Ovary (tissue), 9 donors: ENCODE data around the gene LPIN1. TPM values are rescaled to one million over a fixed set of nuclear protein-coding genes. Genes with fewer than 3 reads are reported as not detected.
A peak's percentile ranks its signal among the peaks of the same experiment; 100 is the strongest.
"Not testable (repeated sequence)": the region's sequence is repeated elsewhere in the genome, so short reads cannot be mapped to it uniquely, and the experiment has no call there.

Source experiments
- DNase-seq, 5 donors: peaks; one replicate each; pipeline ENCODE4 v3.0.0-alpha.2; 2019 to 2020
- H3K27ac ChIP-seq, 2 donors: fragments of 200-600 bp; one replicate each; pipeline versions ENCODE4 v1.5.1 to v1.8.0; 2019 to 2022
- H3K27me3 ChIP-seq: fragments of 200-600 bp; one replicate; pipeline ENCODE4 v1.8.0; 2022
- H3K36me3 ChIP-seq: fragments of 200-600 bp; sonication (generic); one replicate; pipeline ENCODE4 v1.5.1; 2019
- H3K4me1 ChIP-seq: one replicate; pipeline ENCODE4 v1.8.1; 2013; ENCODE audit warnings: mild to moderate bottlenecking, moderate library complexity; ENCODE audit not compliant: insufficient read depth
- H3K4me3 ChIP-seq: fragments of 200-600 bp; sonication (generic); one replicate; pipeline ENCODE4 v1.5.1; 2017
- H3K9me3 ChIP-seq, 2 donors: fragments of 200-600 bp in 1 of 2; sonication (generic) in 1 of 2; one replicate each; pipeline versions ENCODE4 v1.5.1 to v1.8.1; 2013 to 2019; ENCODE audit warnings: mild to moderate bottlenecking in 1 of 2, moderate library complexity in 1 of 2
- EP300 ChIP-seq: sonication (generic); formaldehyde crosslinking; IDR thresholded peaks from one replicate; pipeline ENCODE4 v1.6.1; 2017; ENCODE audit warnings: antibody characterized with exemption
- POLR2A ChIP-seq: fragments of 450-650 bp; IDR thresholded peaks from one replicate; pipeline ENCODE4 v1.6.1; 2017; ENCODE audit warnings: antibody characterized with exemption, mild to moderate bottlenecking, moderate library complexity
- WGBS, 3 donors: extraction: QIAGEN DNeasy Blood & Tissue Kit in 1 of 3; methylation state at CpG; one replicate each; pipeline versions ENCODE4 v1.1.5 to v1.1.7; 2013 to 2017; 5-methylcytosine and 5-hydroxymethylcytosine counted together
- intact Hi-C, 4 donors: fragments of 100-400 bp; cut with DNase I; formaldehyde crosslinking; loops; one replicate each; pipeline versions ENCODE4 v1.11.0 to v1.15.1; 2022 to 2023
- polyA plus RNA-seq, 2 donors: library from polyadenylated mRNA; stranded (reverse); fragments of 200-250 nt in 1 of 2; fragments of 350-450 nt in 1 of 2; fragmentation: Illumina TruSeq in 1 of 2; extraction: RNeasy Lipid Tissue Mini Kit (QIAGEN cat#74804) in 1 of 2; gene quantifications; one replicate each; pipeline ENCODE4 v1.2.3, GENCODE V29; 2013 to 2014
- total RNA-seq, 7 donors: library from RNA; depleted of rRNA in 2 of 7; stranded (reverse); fragments of >200 nt in 2 of 7; fragmentation: NEBNext Ultra II Directional in 3 of 7; extraction: Animal tissue kit (Norgen Biotek cat#: 25700) in 3 of 7; gene quantifications; one replicate each; pipeline versions ENCODE4 v1.1.0 to v1.2.4, GENCODE V29; 2016 to 2023
- TF ChIP-seq, protein P1 (sequence below), 3 donors: fragments of 450-650 bp in 2 of 3; fragments of 200-600 bp in 1 of 3; IDR thresholded peaks; one replicate each; pipeline versions ENCODE4 v1.5.1 to v1.8.0; 2016 to 2022; ENCODE audit warnings: antibody characterized with exemption in 3 of 3, mild to moderate bottlenecking in 1 of 3
- donor health status: DM: no; HTN: no; CAD: no; lungs with moderate emphysema.
- donor health status: DM: no; HTN: no; CAD: no.
- donor health status: Bipolar disorder and iron deficiency.
- donor health status: DM: yes; HTN: yes; CAD: no.
- donor health status: DM: no; HTN: no; CAD: no.
- donor health status: DM: yes; HTN: yes; CAD: no.

LPIN1 gene
- total and polyA plus RNA-seq, 9 donors: 19.9 to 144 (median 50.8) TPM

DNA sequence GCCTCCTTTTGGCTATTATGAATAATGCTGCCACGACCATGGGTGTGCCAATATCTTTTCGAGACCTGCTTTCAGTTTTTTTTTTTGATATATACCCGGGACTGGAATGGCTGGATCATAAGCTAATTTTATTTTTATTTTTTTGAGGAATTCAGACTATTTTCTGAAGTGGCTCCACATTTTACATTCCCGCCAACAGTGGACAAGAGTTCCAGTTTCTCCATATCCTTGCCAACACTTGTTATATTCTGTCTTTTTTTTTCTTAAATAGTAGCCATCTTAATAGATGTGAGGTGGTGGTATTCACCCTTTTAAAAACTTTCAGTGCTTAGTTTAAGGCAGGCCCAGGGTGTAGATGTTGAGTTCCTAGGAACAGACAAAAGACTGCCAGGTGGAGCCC is 11.8 kb downstream of the LPIN1 start:
- no peaks in the 10 kb centered on the region for H3K9me3 ChIP-seq
- peaks cover 11% of the 10 kb centered on the region for H3K4me1 ChIP-seq
- intact Hi-C loops: no loop called here
- H3K36me3 ChIP-seq: no peaks in the 10 kb centered on the region
- WGBS, 3 donors: 94 to 97% (median 97%) methylated on average over 4 of the region's 4 CpGs
- no peak overlapping the region for H3K4me3 ChIP-seq
- no peak for DNase-seq
- H3K27ac ChIP-seq: no peak overlapping the region
- TF ChIP-seq POLR2A (no peak), EP300 (no peak)
- TF ChIP-seq, protein P1, sequence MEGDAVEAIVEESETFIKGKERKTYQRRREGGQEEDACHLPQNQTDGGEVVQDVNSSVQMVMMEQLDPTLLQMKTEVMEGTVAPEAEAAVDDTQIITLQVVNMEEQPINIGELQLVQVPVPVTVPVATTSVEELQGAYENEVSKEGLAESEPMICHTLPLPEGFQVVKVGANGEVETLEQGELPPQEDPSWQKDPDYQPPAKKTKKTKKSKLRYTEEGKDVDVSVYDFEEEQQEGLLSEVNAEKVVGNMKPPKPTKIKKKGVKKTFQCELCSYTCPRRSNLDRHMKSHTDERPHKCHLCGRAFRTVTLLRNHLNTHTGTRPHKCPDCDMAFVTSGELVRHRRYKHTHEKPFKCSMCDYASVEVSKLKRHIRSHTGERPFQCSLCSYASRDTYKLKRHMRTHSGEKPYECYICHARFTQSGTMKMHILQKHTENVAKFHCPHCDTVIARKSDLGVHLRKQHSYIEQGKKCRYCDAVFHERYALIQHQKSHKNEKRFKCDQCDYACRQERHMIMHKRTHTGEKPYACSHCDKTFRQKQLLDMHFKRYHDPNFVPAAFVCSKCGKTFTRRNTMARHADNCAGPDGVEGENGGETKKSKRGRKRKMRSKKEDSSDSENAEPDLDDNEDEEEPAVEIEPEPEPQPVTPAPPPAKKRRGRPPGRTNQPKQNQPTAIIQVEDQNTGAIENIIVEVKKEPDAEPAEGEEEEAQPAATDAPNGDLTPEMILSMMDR (IDR thresholded peaks at IDR 0.05): no peak
- no peaks in the 10 kb centered on the region for H3K27me3 ChIP-seq

DNA sequence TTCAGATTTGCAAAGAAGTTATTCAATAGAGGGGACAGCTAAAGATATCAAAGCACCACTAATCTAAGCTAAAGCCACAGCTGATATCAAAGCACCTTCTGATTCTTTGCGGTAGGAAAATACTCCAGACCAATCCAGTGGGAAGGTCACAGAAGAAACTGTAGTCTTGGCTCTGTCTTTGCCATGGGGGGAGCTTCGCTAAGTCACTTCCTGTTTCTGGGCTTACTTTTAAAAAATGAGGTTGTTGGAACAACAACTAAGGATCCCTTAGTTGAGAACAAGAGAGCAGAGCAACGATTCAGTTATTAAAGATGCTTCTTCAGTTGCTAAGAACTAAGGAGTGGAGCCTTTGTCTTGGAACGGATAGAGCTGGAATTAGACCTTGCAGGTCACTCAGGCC is 12.2 kb downstream of the LPIN1 start:
- Histone ChIP-seq H3K4me3 (no peak overlapping the region), H3K27ac (no peak overlapping the region), H3K9me3 (no peaks in the 10 kb centered on the region), H3K4me1 (peaks cover 9% of the 10 kb centered on the region), H3K27me3 (no peaks in the 10 kb centered on the region), H3K36me3 (no peaks in the 10 kb centered on the region)
- 58 to 62% (median 58%) methylated on average over 4 of the region's 4 CpGs for WGBS, 3 donors
- intact Hi-C loops: no loop called here
- TF ChIP-seq POLR2A: no peak
- TF ChIP-seq EP300: no peak
- TF ChIP-seq, protein P1 (IDR thresholded peaks at IDR 0.05): no peak
- DNase-seq: no peak

DNA sequence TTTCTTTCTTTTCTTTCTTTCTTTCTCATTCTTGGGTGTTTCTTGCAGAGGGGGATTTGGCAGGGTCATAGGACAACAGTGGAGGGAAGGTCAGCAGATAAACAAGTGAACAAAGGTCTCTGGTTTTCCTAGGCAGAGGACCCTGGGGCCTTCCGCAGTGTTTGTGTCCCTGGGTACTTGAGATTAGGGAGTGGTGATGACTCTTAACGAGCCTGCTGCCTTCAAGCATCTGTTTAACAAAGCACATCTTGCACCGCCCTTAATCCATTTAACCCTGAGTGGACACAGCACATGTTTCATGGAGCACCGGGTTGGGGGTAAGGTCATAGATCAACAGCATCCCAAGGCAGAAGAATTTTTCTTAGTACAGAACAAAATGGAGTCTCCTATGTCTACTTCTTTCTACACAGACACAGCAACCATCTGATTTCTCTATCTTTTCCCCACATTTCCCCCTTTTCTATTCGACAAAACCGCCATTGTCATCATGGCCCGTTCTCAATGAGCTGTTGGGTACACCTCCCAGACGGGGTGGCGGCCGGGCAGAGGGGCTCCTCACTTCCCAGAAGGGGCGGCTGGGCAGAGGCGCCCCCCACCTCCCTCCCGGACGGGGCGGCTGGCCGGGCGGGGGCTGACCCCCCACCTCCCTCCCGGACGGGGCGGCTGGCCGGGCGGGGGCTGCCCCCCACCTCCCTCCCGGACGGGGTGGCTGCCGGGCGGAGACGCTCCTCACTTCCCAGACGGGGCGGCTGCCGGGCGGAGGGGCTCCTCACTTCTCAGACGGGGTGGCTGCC is 12.9 kb downstream of the LPIN1 start:
- H3K4me3 ChIP-seq, H3K36me3 ChIP-seq, H3K27ac ChIP-seq, DNase-seq, H3K27me3 ChIP-seq, intact Hi-C loops, H3K9me3 ChIP-seq, H3K4me1 ChIP-seq: not testable (repeated sequence)
- 86 to 90% (median 89%) methylated on average over 12 to 24 of the region's 32 CpGs for WGBS, 3 donors

GRCh38 chr2:11761259-11761658 is 14.8 kb downstream of the LPIN1 start:
- Histone ChIP-seq H3K4me1 (peaks cover 1% of the 10 kb centered on the region), H3K36me3 (no peaks in the 10 kb centered on the region), H3K9me3 (no peaks in the 10 kb centered on the region), H3K27ac (no peak overlapping the region), H3K4me3 (no peak overlapping the region), H3K27me3 (no peaks in the 10 kb centered on the region)
- TF ChIP-seq, protein P1 (IDR thresholded peaks at IDR 0.05): no peak
- TF ChIP-seq EP300 (no peak), POLR2A (no peak)
- no peak for DNase-seq
- WGBS, 3 donors: 59 to 64% (median 61%) methylated on average over 2 of the region's 2 CpGs
- intact Hi-C loops: no loop called here

DNA sequence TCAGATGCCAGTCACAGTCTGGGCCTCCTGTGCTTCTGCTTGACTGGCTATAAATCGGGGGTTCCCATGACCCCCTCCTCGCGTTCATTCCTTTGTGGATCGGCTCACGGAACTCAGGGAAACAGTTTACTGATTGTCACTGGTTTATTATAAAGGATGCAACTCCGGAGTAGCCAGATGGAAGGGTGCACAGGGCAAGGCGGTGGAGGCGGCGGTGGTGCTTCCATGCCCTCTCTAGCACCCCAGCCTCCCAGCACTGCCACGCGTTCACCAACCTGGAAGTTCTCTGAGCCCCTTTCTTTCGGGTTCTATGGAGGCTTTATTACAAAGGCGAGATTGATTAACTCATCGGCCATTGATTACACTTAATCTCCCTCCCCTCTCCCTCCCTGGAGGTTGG is 15.6 kb downstream of the LPIN1 start:
- TF ChIP-seq, protein P1 (IDR thresholded peaks at IDR 0.05): no peak
- TF ChIP-seq EP300 (no peak), POLR2A (no peak)
- WGBS, 3 donors: 89 to 93% (median 91%) methylated on average over 14 of the region's 14 CpGs

More for the DNA sequence above, 15.6 kb downstream of the LPIN1 start:
- H3K9me3 ChIP-seq: no peaks in the 10 kb centered on the region
- DNase-seq: peak in 1 of 5 donors; percentile 21
- no peak overlapping the region for H3K27ac ChIP-seq
- no peak overlapping the region for H3K4me3 ChIP-seq
- H3K27me3 ChIP-seq: no peaks in the 10 kb centered on the region
- H3K4me1 ChIP-seq: peaks cover 1% of the 10 kb centered on the region
- no peaks in the 10 kb centered on the region for H3K36me3 ChIP-seq
- intact Hi-C loops: no loop called here
